ENCODE measurements around the gene ZNF208.
"Not testable (repeated sequence)": the region's sequence is repeated elsewhere in the genome, so short reads cannot be mapped to it uniquely, and the experiment has no call there.

The ZNF208 gene

GRCh38 chr19:22030680-22031079, 19.9 kb upstream of the ZNF208 start (continued):
- TF ChIP-seq ZNF280C (tag by site-specific recombination; IDR thresholded peaks at IDR 0.05): no peak
- TF ChIP-seq ZNF16 (tag by site-specific recombination; IDR thresholded peaks at IDR 0.05; ENCODE audit: low read depth): no peak
- no peak for TF ChIP-seq ZBTB1 (tag by site-specific recombination; IDR thresholded peaks at IDR 0.05)
- TF ChIP-seq ZNF513 (tag by site-specific recombination; IDR thresholded peaks at IDR 0.05): no peak
- TF ChIP-seq SP2 (tag by site-specific recombination; IDR thresholded peaks at IDR 0.05): no peak
- TF ChIP-seq BCL11B (tag by site-specific recombination; IDR thresholded peaks at IDR 0.05; ENCODE audit: low read depth): no peak
- TF ChIP-seq ZNF677 (tag by site-specific recombination; IDR thresholded peaks at IDR 0.05): no peak
- TF ChIP-seq ZNF830 (tag by site-specific recombination; IDR thresholded peaks at IDR 0.05; ENCODE audit: low read depth): no peak

GRCh38 chr19:22026687-22027086, 15.9 kb upstream of the ZNF208 start:
- ChIA-PET CTCF (no interaction called here), POLR2A (no interaction called here)
- no peak overlapping the region for H3K4me3 ChIP-seq (ENCODE audit: low read depth, low read length)
- TF ChIP-seq ZNF221 (tag by site-specific recombination; IDR thresholded peaks at IDR 0.05; ENCODE audit: borderline replicate concordance) (no peak), ZNF624 (tag by site-specific recombination; IDR thresholded peaks at IDR 0.05) (no peak), HOXD13 (CRISPR knock-in tag; IDR thresholded peaks at IDR 0.05; ENCODE audit: borderline replicate concordance) (no peak), KLF9 (tag by site-specific recombination; IDR thresholded peaks at IDR 0.05; ENCODE audit: low read depth) (no peak), GLI4 (tag by site-specific recombination; IDR thresholded peaks at IDR 0.05) (no peak), ZNF114 (tag by site-specific recombination; IDR thresholded peaks at IDR 0.05) (no peak), KLF7 (tag by site-specific recombination; IDR thresholded peaks at IDR 0.05; ENCODE audit: borderline replicate concordance) (no peak), ZXDB (tag by site-specific recombination; IDR thresholded peaks at IDR 0.05) (no peak), PRDM2 (tag by site-specific recombination; IDR thresholded peaks at IDR 0.05; ENCODE audit: borderline replicate concordance) (no peak), ZNF175 (tag by site-specific recombination; IDR thresholded peaks at IDR 0.05) (no peak)
- H3K9me3 ChIP-seq (ENCODE audit: control insufficient read depth, insufficient read depth, low read depth, low read length): no peaks in the 10 kb centered on the region
- H3K4me1 ChIP-seq (ENCODE audit: control insufficient read depth, insufficient read depth, low read length): no peaks in the 10 kb centered on the region
- H3K27ac ChIP-seq (ENCODE audit: extremely low read depth, low read depth, low read length): no peak overlapping the region
- H3K36me3 ChIP-seq (ENCODE audit: control insufficient read depth in 2 of 2, insufficient read depth in 1 of 2, low read length in 2 of 2): no peaks in the 10 kb centered on the region

GRCh38 chr19:22025539-22025938, 14.8 kb upstream of the ZNF208 start:
- H3K4me3 ChIP-seq (ENCODE audit: low read depth, low read length); H3K4me1 ChIP-seq (ENCODE audit: control insufficient read depth, insufficient read depth, low read length); POLR2A ChIA-PET; H3K27ac ChIP-seq (ENCODE audit: extremely low read depth, low read depth, low read length); H3K9me3 ChIP-seq (ENCODE audit: control insufficient read depth, insufficient read depth, low read depth, low read length); H3K36me3 ChIP-seq (ENCODE audit: control insufficient read depth in 2 of 2, insufficient read depth in 1 of 2, low read length in 2 of 2): not testable (repeated sequence)
- CTCF ChIA-PET: interaction anchor here (0.7 kb wide), 1 partner anchor 93 kb away, joined by 3 read pairs; no protein-coding TSS in a partner anchor
